ENCODE measurements around the gene PLXNA3.
A peak's percentile ranks its signal among the peaks of the same experiment; 100 is the strongest.
"Not testable (repeated sequence)": the region's sequence is repeated elsewhere in the genome, so short reads cannot be mapped to it uniquely, and the experiment has no call there.

PLXNA3 gene

DNA sequence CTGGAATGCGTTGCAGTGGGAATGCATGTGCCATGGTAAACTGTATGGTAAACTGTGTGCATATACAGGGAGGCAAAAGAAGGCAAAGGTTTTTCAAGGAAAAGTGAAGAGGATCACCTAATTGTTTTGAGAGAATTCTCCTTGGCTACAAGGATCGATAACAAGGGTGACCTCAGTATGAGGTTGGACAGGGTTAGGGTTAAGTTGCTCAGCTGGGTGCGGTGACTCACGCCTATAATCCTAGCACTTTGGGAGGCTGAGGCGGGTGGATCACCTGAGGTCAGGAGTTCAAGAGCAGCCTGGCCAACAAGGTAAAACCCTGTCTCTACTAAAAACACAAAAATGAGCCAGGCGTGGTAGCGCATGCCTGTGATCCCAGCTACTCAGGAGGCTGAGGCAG, 43.3 kb downstream of the PLXNA3 start:
- DNase-seq (ENCODE audit: low read depth) = not testable (repeated sequence)

DNA sequence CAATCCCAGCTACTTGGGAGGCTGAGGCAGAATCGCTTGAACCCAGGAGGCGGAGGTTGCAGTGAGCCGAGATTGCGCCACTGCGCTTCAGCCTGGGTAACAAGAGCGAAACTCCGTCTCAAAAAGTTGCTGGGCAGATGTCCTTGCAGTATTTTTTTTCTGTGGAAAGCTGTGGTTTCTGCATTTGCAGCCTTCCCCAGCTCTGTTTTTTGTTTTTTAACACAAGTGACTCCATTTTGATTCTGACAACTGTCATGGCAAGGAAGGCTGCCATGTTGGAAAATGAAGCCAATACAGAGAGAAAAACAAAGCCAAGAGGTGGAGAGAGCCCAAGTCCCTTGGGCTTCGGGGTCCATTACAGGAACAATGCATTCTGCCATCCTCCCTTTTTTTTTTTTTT, 44.0 kb downstream of the PLXNA3 start:
- DNase-seq (ENCODE audit: low read depth) = no peak

DNA sequence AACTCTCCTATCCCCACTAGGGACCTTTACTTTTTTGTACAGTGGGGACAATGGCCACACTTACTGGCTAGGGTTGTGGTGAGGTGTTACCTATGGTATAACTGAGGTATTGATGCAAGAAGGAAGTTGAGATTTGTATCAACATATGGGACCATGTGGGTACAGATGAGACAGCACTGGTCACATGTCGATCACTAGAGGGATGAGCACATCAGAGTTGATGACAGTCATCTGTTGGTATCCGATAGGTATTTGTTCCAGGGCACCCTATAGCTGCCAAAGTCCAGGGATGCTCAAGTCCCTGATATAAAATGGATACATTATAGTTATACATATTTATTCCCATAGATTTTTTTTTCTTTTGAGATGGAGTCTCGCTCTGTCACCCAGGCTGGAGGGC, 44.9 kb downstream of the PLXNA3 start:
- DNase-seq (ENCODE audit: low read depth) = no peak

DNA sequence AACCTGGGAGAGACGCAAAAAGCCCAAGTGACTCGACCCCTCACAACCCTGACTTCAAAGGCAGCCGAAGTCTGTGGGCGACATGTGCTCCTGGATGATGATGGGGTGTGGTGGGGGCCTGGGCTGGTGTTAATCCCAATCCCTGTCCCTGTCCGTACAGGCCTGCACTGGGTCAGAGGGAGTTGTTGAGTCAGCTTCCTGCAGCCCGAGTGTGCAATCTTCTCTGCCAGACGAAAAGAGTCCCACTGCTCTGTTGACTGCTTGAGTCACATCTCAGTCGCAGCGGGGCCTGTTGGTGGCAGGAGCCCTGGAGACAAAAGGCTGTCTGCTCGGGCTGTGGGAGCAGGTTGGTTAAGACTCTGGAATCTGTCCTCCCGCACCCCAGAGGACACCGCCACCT, 47.7 kb downstream of the PLXNA3 start:
- no peak for DNase-seq (ENCODE audit: low read depth)

DNA sequence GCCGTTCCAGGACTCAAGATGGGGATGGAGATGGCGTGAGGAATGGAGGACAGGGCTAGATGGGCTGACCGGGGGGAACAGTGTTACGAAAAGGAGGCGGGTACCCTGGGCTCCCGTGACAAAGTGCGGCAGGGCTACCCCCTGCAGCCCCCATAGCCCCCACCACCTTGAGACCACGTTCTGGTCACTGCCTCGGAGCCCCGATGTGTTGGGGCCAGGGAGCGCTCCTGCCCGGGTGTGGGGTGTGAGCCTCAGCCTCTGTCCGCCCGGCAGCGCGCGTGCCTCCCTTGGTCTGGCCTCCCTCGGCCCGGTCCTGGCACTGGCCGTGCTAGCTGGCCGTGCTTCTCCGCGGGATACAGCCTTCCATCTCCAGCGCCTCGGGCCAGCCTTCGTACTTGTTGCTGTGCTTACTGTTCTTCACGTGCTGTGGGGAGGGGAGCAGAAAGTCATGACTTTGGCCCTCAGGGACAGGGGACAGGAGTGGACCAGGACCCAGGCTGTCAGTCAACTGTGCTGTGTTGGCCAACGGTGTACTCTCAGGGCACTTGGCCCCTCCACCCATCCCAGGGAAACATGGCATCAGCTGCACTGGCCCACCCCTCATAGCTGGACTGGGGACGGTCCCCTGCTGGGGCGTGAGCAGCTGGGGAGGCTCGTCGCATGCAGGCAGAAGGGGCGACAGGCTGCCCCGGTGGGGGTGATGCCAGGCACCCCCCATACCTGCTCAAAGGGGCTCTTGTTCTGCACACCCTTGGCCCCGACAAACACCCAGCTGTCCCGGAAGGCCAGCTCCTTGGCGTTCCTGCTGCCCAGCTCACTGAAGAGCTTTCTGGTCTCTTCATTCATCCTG, 48.6 kb downstream of the PLXNA3 start:
- DNase-seq (ENCODE audit: low read depth) = no peak

DNA sequence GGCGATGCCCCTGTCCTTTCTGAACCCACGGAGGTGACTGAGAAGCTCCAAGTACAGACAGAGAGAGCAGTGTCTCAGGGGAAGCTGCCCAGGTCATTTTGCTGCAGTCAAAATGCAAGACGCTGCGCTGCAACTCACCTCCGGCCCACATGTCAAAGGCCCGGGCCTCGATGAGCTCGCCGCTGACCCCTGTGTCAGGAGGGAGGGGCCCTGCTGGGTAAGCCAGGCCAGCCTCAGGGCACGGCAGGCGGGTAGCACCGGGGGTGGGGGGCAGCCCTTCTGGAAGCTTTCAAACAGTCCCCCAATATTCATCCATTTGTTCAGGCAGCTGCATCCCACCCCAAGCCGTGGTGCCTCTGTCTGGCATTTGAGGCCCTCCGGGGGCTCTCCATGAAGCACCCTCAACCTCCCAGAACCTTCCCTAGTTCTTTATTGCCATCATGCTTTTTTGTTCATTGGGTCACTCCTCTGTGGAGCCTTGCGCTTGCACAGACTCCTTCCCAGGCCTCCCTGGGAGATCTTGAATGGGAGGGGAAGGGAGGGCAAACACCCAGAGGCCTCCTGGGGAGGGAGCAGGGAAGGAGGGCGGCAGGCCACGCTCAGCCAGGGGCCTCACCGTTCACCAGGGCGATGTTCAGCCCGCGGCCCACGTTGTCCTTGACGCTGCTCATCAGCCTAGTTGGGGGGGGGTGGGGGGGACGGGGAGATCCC, 49.7 kb downstream of the PLXNA3 start:
- no peak for DNase-seq (ENCODE audit: low read depth)

DNA sequence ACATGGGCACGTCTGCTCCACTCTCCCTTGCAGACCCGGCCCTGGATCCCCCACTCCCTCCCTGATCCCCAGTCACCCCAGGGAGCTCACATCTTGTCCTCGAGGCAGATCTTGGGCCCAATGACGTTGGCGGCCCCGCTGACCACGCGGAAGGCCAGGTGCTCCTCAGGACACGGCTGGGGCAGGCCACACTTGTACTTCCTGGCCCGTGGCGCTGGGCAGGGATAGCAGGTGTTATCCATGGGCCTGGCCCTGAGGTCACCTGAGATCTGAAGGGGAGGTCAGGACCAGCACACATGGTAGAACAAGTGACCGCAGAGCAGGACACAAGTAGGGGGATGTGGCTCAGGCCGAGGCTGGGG, 50.3 kb downstream of the PLXNA3 start:
- no peak for DNase-seq (ENCODE audit: low read depth)

DNA sequence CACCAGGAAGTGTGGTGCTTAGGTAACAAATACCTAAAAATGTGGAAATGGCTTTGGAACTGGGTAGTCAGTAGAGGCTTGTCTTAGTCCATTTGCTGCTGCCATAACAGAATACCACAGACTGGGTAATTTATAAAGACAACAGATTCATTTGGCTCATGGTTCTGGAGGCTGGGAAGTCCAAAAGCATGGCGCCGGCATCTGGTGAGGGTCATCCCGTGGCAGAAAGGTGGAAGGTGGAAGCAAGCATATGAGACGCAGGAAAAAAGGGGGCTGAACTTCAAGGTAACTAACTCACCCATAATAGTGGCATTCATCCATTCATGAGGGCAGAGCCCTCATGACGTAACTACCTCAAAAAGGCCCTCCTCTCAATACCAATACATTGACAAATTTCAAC, 51.4 kb downstream of the PLXNA3 start:
- no peak for DNase-seq (ENCODE audit: low read depth)

DNA sequence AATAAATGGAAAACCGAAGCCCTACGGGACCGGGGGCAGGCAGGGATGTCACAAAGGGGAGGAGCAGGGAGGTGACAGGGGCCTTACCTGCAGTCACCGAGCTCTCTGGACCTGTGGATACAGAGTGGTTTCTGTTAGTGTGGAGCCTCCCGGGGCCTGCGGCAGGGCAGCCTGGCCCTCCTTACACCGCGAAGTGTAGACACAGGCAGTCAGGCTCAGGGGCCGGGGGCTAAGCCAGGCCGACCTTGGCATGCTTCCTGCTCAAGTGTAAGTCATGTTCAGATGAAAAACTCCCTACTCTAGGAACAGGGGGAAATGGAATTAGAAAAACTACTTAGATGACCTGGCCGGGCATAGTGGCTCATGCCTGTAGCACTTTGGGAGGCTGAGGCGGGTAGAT, 53.7 kb downstream of the PLXNA3 start:
- no peak for DNase-seq (ENCODE audit: low read depth)

DNA sequence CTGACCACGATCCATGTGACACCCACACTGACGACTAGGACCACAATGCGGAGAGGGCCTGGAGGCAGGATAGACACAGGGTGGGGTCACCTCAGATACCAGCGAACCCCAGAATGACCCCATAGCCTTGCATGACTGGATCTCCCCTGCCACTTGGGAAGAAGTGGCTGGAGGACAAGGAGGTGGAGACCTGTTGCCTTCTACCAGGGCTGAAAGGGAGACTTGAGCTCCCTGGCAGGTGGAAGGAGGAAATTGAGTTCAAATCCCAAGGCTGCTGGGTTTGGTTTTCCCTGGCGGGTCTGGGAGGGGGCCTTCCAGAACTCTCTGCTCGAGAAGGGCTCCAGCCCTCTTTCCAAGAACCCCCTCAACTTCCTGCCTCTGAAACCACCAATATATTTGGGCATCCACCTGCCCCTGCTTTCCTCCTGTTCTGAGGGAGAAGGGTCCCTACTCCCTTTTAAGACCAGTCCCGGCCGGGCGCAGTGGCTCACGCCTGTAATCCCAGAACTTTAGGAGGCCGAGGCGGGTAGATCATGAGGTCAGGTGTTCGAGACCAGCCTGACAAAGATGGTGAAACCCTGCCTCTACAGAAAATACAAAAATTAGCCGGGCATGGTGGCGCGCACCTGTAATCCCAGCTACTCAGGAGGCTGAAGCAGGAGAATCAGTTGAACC, 54.9 kb downstream of the PLXNA3 start:
- DNase-seq (ENCODE audit: low read depth) = no peak

DNA sequence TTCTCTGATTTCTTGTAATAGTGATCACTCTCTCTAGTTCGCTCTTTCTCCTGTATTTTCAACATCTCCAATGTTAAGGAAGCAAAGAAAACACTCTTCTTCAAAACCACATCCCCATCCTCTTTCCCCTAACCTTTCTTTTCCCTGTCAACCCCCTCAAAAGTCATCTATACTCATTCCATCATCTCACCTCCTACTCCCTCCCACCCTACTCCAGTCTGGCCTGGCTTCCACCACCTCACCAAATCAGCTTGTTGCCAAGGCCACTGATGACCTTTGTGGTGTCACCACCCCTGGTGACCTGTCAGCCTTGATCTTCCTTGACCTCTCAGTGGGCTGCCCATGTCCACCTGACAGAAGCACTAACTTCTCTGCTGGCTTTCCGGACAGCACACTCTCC, 55.6 kb downstream of the PLXNA3 start:
- no peak for DNase-seq (ENCODE audit: low read depth)

DNA sequence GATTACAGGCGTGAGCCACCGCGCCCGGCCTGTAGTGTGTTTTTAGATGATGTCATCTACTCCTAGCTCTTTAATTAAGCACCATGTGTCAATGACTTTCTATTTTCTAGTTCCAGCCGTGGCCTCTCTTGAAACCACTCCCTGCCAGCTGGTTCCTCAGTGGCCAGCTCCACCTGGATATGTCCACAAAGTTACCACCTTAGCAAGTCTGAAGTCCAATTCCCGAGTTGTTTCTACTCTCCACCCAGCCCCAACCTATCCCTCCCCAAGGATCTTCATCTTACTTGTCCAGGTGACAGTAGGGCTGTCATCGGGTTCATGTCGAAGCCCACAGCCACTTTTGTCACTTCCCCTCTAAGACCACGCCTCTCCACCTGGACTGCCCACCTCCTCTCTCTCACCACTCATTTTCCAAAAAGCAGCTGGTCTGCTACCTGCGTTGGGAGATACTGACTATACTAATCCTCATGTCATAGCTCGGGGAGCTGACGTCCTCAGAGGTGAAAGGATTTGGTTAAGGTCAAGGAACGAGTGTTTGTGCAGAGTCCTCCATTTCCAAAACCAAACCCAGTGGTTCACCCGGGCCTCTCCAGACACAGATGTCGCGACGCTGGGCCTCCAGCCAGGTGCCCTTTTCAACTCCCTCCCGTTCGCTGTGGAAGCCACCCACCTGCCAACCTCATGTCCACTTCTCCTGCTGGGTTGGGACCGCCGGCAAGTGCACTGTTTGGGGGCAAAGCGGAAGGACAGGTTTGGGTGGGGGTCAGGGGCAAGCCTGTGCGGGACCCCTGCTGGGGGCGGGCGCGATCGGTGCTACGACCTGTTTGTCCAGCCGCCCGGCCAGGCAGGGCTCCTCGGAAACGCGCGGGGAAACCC, 57.2 kb downstream of the PLXNA3 start:
- no peak for DNase-seq (ENCODE audit: low read depth)

DNA sequence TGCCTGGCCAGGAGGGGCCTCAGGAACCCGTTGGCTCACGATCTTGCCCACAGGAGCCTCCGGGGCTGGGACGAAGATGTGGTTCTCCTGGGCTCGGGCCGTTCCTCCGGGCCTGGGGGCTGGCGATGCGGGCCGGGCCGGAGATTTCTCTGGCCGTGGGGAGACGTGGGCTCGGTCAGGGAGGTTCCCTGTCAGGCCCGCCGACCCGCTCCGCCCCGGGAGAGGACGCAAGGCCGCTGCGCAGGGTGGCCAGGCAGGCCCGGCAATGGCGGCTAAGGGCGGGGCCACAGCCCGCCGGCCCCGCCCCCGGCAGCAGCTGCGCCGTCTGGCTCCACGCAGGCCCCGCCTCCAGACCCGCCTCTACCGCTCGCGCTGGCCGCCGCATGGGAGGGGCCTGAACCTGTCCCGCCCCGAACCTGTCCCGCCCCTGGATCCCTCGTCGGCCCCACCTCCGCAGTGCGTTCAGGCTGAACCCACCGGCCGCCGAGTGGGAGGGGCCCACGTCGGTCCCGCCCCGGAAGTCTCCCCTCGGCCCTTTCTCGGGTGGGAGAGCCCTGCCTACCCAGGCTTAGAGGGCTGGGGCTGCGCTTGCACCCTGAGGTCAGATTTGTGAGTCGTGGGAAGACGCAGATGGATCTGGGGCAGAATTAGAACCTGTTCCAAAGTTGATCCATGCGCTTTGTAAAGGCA, 58.0 kb downstream of the PLXNA3 start, which contains the start of gene FAM3A:
FAM3A (minus strand) TSS at position 267 of the 690 bp plus-strand sequence. CDS start 460 bp downstream, outside the sequence.
- peak; percentile 31 for DNase-seq (ENCODE audit: low read depth)

DNA sequence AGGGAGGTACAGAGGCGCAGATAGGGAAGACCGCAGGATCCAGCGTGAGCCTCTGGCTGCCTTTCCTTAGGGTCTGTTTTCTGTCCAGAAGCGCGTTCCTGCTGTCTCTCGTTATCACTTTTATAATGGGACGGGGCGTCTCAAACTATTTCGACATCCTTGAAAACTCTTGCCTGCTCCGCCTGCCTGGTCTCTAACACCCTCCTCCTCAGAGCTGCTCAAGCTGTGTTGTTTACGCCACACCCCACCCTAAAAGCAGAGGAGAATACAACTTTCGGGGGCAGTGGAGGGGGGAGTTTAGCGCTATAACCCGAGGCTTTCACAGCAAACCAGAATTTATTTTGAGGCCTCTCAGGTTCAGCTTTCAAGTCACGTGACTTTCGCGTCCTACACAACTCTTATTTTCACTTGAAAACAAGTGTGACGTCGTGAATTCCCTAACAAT, 58.6 kb downstream of the PLXNA3 start:
- DNase-seq (ENCODE audit: low read depth) = peak; percentile 18

DNA sequence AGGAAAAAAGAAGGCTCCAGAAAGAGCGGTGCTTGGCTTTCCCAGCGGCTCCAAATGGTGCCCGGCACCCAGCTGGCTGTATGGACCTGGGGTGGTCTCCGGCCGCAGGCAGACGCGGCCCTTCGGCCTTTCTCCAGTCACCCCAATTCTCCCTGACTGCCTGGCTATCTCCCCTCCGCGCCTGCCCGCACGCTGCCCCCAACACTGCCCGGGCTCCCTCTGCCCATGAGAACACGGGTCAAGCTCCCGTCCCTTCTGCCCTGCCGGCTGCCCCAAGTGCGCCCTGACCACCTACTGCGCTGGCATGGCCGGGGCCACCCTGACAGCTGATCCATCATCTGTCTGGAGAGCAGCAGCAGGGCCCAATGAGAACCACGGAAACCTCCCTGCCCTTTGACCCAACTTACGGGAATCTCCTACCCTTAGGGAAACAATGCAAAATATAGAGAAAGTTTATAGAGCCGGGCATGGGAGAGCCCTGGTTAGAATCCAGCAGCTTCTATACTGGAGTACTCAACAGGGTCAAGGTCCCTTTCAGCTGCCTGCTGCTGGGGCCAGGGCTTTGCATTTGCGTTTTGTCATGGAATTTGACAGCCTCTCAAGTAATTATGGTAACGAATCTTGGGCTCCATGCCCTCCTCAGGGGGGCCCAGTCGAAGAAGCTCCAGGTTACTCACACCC, 59.2 kb downstream of the PLXNA3 start:
- no peak for DNase-seq (ENCODE audit: low read depth)

DNA sequence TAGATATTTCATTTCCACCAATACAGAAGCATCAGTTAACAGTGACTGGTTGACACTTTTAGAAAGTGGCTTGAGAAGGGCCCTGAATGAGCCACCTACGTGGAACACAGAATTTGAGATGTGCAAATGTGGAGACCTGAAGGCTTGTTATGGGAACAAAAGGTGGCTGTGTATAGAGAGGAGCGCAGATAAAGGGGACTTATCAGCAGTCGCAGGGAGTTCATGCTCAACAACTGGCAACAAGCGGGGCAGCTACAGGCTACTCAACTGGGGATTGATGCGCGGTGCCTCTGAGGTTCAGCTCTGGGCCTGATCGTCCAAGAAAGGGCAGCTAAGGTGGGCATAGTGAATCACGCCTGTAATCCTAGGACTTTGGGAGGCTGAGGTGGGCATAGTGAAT, 61.3 kb downstream of the PLXNA3 start:
- no peak for DNase-seq (ENCODE audit: low read depth)

DNA sequence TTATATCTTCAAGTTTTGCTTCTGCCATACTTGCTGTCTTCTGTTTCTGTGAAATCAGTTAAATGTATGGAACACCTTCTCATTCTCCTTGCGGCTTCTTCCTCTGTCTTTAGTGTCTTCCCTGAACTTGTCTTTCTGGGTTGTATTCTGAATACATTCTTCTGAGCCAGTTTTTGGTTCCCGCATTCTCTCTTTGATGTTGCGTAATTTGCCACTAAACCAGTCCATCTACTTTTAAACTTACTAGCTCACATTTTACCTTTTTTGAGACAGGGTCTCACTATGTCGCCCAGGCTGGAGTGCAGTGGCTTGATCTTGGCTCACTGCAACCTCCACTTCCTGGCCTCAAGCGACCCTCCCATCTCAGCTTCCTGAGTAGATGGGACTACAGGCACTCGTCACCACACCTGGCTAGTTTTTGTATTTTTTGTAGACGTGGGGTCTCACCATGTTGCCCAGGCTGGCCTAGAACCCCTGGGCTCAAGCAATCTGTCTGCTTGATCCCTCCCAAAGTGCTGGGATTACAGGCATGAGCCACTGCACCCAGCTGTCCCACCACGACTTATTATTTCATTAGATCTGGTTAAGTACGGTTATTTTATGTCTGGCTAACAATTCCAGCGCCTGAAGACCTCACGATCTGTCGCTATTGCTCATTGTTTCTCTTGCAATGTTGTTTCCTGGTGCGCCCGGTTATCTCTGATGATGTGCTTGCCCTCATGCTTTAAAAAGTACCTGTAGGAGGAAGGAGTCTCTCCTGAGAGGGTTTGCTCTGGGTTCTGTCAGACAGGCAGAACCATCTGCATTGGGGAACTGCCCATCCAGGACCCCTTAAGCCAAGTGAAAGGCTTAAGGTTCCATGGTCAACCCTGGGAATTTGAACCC, 67.8 kb downstream of the PLXNA3 start:
- DNase-seq (ENCODE audit: low read depth) = no peak

DNA sequence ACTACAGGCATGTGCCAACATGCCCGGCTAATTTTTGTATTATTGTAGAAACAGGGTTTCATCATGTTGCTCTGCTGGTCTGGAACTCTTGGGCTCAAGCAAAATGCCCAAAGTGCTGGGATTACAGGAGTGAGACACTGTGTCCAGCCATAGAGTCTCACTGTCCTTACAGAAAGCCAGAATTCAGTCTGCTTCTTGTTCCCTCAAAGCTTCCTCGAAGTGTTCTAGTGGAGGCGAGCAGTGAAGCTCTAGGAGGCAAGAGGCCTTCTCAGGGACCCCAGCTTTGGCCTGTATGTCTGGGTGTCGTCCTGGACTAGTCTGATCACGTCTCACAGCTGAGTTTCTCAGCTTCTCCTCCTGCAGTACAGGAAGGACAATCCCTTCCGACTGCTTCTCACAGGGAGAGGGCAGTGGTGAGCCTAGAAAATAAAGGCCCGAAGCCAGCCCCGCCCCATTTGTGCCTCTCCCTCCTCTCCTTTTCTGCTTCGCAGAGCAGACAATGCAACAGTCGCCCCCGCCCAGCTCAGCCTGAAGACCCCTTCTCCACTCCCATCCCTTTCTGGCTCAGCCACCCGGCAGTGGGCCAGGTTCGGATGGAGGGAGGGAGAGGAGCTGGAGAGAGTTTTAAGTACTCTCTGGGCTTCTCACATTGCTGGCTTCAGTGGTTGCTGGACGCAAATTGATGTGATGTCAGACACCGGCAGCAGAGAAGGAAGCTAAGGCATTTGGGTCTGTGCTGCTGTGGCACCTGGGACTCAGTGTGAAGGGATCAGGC, 69.0 kb downstream of the PLXNA3 start:
- no peak for DNase-seq (ENCODE audit: low read depth)

All from GM04503 (cell line).